Mammary epithelial cell (primary cell): ENCODE results near the gene STPG4.

ENCODE experiments used
- EZH2 ChIP-seq: IDR thresholded peaks from 2 replicates; pipeline ENCODE4 v1.6.1; 2012; ENCODE audit warnings: low read length, inconsistent platforms, borderline replicate concordance
- TF ChIP-seq, protein P1 (sequence below), 2 donors: IDR thresholded peaks in 1 of 2; conservative IDR thresholded peaks in 1 of 2; 2 replicates each; pipeline ENCODE4 v1.5.1; 2011 to 2012; ENCODE audit warnings: inconsistent platforms in 2 of 2, low read length in 2 of 2, mild to moderate bottlenecking in 2 of 2, control low read depth in 1 of 2, low read depth in 1 of 2; ENCODE audit not compliant: insufficient read depth in 1 of 2; ENCODE audit errors: extremely low read depth in 1 of 2

DNA sequence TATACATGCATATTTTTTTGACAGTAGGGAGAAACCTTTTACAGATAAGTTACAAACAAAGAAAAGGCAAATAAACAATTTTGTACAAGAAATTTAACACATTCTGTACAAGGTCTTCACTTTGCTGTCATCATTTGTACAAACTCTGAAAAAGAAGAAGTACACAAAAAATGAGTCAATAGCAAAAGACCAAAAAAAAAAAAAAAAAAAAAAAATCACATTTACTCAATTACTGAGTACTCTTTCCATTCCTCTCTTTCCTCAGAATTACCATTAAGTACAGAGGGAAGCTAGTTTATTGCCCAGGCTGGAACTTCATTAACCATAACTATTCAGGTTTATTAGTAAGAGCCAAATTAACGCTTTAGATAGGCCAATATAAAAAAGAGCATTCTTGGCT, 5.6 kb upstream of the STPG4 start:
- TF ChIP-seq, protein P1, sequence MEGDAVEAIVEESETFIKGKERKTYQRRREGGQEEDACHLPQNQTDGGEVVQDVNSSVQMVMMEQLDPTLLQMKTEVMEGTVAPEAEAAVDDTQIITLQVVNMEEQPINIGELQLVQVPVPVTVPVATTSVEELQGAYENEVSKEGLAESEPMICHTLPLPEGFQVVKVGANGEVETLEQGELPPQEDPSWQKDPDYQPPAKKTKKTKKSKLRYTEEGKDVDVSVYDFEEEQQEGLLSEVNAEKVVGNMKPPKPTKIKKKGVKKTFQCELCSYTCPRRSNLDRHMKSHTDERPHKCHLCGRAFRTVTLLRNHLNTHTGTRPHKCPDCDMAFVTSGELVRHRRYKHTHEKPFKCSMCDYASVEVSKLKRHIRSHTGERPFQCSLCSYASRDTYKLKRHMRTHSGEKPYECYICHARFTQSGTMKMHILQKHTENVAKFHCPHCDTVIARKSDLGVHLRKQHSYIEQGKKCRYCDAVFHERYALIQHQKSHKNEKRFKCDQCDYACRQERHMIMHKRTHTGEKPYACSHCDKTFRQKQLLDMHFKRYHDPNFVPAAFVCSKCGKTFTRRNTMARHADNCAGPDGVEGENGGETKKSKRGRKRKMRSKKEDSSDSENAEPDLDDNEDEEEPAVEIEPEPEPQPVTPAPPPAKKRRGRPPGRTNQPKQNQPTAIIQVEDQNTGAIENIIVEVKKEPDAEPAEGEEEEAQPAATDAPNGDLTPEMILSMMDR (conservative IDR thresholded peaks at IDR 0.05 in 1 of 2, IDR thresholded peaks at IDR 0.05 in 1 of 2; ENCODE audit: extremely low read depth in 1 of 2, insufficient read depth in 1 of 2, low read depth in 1 of 2, low read length in 2 of 2) = no peak
- no peak for TF ChIP-seq EZH2
